ENCODE measurements around the gene HPD.

HPD gene

GRCh38 chr12:121829250-121829918, 29.3 kb downstream of the HPD start:
- DNase-seq (ENCODE audit: low read depth in 2 of 3, low spot score in 2 of 3): no peak

DNA sequence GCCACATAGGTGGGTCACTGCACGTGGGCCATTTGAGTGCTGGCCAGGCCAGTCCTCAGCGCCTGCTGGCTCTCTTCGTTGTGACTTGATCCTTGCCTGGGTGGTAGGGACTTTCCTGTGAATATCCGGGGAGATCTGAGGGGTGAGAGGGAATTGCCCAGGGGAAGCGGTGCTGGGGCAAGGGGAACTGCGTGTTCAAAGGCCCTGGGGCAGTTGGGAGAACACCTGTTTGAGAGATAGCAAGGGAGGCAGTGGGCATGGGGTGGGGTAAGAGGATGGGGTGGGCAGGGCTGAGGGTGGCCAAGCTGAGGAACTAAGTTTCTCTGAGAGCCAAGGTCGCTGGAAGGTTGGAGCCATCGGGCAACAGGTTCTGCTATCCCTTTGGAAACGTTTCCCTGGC, 29.8 kb downstream of the HPD start:
- no peak for DNase-seq (ENCODE audit: low read depth in 2 of 3, low spot score in 2 of 3)

- no peak for DNase-seq (ENCODE audit: low read depth in 2 of 3, low spot score in 2 of 3)
Measured at GRCh38 chr12:121828306-121828705, 30.4 kb downstream of the HPD start.

DNA sequence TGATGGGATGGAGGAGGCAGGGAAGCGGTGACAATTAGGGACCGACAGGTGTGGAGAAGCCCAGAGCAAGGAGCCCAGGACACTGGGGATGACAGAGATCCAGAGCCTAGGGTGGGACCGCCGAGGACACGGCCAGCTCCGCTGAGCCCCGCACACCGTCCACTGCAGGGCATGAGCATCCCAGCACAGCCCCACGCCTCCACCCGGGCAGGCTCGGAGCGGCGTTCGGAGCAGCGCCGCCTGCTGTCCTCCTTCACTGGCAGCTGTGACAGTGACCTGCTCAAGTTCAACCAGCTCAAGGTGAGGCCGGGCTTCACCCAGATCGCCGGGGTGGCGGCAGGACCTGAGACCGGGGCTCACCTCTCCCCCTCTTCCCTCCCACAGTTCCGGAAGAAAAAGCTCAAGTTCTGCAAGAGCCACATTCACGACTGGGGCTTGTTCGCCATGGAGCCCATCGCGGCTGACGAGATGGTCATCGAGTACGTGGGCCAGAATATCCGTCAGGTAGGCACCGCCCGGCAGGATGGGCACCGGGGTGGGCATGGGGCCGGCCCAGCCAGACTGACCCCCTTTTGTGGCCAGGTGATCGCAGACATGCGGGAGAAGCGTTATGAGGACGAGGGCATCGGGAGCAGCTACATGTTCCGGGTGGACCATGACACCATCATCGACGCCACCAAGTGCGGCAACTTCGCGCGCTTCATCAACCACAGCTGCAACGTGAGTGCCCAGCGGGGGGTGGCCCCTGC, 31.1 kb downstream of the HPD start:
- DNase-seq (ENCODE audit: low read depth in 2 of 3, low spot score in 2 of 3): no peak

GRCh38 chr12:121826318-121827150, 32.1 kb downstream of the HPD start:
- DNase-seq (ENCODE audit: low read depth in 2 of 3, low spot score in 2 of 3): no peak

GRCh38 chr12:121825041-121825523, 33.6 kb downstream of the HPD start:
- no peak for DNase-seq (ENCODE audit: low read depth in 2 of 3, low spot score in 2 of 3)

GRCh38 chr12:121823727-121824115, 34.9 kb downstream of the HPD start:
- no peak for DNase-seq (ENCODE audit: low read depth in 2 of 3, low spot score in 2 of 3)

- DNase-seq (ENCODE audit: low read depth in 2 of 3, low spot score in 2 of 3): no peak
Measured at GRCh38 chr12:121823101-121823726, 35.4 kb downstream of the HPD start.

- DNase-seq (ENCODE audit: low read depth in 2 of 3, low spot score in 2 of 3): no peak
Measured at GRCh38 chr12:121822393-121823100, 36.1 kb downstream of the HPD start.

- no peak for DNase-seq (ENCODE audit: low read depth in 2 of 3, low spot score in 2 of 3)
Measured at GRCh38 chr12:121820056-121820455, 38.6 kb downstream of the HPD start.

- no peak for DNase-seq (ENCODE audit: low read depth in 2 of 3, low spot score in 2 of 3)
Measured at GRCh38 chr12:121819212-121819949, 39.3 kb downstream of the HPD start.

- no peak for DNase-seq (ENCODE audit: low read depth in 2 of 3, low spot score in 2 of 3)
Measured at GRCh38 chr12:121817648-121818043, 41.0 kb downstream of the HPD start.

- no peak for DNase-seq (ENCODE audit: low read depth in 2 of 3, low spot score in 2 of 3)
Measured at GRCh38 chr12:121816925-121817647, 41.6 kb downstream of the HPD start.

DNA sequence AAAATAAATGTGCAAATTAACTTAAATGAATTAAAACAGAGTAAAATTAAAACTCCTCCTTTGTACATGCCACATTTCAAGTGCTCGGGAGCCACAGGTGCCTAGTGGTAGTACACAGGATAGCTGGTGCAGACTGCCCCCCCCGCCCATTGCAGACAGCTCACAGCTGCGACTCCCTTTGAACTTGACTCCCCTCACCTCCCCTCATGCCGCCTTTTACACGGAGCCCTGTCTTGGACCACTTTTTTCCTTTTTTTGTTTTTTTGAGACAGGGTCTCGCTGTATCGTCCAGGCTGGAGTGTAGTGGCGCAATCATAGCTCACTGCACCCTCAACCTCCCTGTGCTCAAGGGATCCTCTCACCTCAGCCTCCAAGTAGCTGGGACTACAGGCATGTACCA, 43.4 kb downstream of the HPD start:
- no peak for DNase-seq (ENCODE audit: low read depth in 2 of 3, low spot score in 2 of 3)

DNA sequence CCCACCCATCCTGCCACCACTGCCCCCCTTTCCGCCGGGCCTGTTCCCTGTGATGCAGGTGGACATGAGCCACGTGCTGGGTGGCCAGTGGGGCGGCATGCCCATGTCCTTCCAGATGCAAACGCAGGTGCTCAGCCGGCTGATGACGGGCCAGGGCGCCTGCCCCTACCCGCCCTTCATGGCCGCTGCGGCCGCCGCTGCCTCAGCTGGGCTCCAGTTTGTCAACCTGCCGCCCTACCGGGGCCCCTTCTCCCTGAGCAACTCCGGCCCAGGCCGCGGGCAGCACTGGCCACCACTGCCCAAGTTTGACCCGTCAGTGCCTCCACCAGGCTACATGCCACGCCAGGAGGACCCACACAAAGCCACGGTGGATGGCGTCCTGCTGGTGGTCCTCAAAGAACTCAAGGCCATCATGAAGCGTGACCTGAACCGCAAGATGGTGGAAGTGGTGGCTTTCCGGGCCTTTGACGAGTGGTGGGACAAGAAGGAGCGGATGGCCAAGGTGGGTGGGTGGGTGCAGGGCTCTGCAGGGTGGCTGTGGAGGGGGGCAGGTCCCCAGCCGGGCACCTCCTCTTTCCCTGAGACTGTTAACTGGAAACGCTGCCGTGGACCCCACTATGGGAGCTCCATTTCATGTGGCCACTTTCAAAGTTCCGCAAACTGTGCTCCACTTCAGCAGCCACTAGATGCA, 44.1 kb downstream of the HPD start:
- DNase-seq (ENCODE audit: low read depth in 2 of 3, low spot score in 2 of 3): no peak

DNA sequence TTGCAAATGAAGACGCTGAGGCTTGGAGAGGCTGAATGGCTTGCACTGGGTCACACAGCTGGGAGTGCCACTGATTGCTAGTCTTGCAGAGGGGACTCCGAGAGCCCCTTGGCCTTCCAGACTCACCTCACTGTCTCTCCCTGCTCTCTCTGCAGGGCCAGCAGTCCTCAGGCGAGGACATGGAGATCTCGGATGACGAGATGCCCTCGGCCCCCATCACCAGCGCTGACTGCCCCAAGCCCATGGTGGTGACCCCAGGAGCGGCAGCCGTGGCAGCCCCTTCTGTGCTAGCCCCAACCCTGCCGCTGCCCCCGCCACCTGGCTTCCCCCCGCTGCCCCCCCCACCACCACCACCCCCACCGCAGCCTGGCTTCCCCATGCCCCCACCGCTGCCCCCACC, 44.7 kb downstream of the HPD start:
- DNase-seq (ENCODE audit: low read depth in 2 of 3, low spot score in 2 of 3): no peak

- no peak for DNase-seq (ENCODE audit: low read depth in 2 of 3, low spot score in 2 of 3)
Measured at GRCh38 chr12:121812921-121813896, 45.5 kb downstream of the HPD start.
